Right ventricle myocardium inferior (tissue), 1 donor: Measurements from ENCODE around the gene KCNK2. TPM values are rescaled to one million over a fixed set of nuclear protein-coding genes. Genes with fewer than 3 reads are reported as not detected.

Experiments
- ATAC-seq: fragments of 200-7000 bp; cut with Tn5 transposase; one replicate; pipeline ENCODE4 v1.9.1; 2020; ENCODE audit warnings: mild to moderate bottlenecking, moderate library complexity
- DNase-seq: peaks from one replicate; pipeline ENCODE4 v3.0.0; 2021; ENCODE audit errors: missing footprints
- intact Hi-C: fragments of 100-400 bp; cut with DNase I; formaldehyde crosslinking; loops from one replicate; pipeline ENCODE4 v1.11.0; 2022
- long read RNA-seq: library from polyadenylated mRNA; unstranded; transcript quantifications from one replicate; pipeline ENCODE4 v2.0.0, GENCODE V29; 2021
- total RNA-seq: library from RNA; stranded (reverse); fragmentation: NEBNext Ultra II Directional; extraction: Animal tissue kit (Norgen Biotek cat#: 25700); gene quantifications from one replicate; pipeline ENCODE4 v1.2.1, GENCODE V29; 2021
- donor health status: DM: no; HTN: yes; CAD: no; lungs with severe emphysema.

KCNK2 gene, protein sequence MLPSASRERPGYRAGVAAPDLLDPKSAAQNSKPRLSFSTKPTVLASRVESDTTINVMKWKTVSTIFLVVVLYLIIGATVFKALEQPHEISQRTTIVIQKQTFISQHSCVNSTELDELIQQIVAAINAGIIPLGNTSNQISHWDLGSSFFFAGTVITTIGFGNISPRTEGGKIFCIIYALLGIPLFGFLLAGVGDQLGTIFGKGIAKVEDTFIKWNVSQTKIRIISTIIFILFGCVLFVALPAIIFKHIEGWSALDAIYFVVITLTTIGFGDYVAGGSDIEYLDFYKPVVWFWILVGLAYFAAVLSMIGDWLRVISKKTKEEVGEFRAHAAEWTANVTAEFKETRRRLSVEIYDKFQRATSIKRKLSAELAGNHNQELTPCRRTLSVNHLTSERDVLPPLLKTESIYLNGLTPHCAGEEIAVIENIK
- total RNA-seq = 0.05 TPM
- long read RNA-seq = 0 reads

DNA sequence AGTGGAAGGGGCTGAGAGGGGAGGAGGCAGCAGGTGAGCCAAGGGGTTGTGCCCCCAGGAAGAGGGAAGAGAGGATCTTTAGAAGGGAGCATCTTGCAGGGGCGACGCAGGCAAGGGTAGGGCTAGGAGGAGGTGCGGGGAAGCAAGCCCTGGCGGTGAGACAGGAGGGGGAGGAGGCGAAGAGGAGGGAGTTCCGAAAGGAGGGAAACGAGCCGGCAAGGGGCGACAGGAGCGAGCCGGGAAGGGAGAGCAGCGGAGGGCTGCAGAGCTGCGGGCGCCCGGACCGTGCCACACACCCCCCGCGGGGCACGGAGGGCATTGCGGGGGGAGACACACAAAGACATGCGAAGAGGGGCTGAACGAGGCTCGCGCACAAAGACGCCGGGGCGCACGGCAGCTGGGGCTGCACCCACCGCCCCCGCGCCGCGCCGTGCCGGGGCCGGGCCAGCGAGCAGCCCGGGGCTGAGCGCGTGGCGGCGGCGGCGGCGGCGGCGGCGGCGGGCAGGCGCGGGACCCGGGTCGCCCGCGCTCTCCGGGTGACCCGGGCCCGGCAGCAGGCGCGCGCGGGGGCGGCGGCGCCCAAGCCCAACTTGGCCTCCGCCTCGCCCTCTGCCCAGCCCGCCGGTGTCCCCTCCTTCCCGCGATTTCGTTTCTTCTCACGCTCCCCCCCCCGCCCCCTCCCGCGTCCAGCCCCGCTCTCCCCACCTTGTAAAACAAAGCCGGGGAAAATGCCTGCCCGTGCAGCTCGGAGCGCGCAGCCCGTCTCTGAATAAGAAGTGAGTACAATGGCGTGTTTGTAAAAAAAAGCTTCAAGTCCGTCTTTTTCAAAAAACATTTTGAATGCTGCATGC is at the start of gene KCNK2:
Gene KCNK2 (plus strand): TSS at position 206 of the 851 bp plus-strand sequence. CDS start 649 bp downstream, outside the sequence.
- DNase-seq (no peak), ATAC-seq (no peak)
- intact Hi-C loops = no loop called here

- intact Hi-C loops = no loop called here
- DNase-seq = no peak
- no peak for ATAC-seq
These were observed 49.5 kb upstream of the KCNK2 start for GRCh38 chr1:215032911-215033526.

DNA sequence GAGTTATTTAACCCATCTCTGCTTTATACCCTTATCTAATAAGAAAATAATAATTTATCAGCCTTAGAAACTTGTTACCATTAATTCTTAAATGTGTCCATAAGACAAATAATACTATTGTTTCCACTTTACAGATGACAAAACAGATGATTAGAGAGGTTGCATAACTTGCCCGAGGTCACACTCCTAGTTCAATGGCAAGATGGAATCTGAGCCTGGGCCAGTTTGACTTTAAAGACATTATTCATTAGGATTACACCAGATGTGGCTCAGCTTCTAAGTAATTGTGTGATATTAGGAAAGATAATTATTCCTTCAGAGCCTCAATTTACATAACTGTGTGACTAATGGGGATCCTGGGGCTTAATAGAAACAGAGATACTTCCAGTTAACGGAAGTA is 42.3 kb upstream of the KCNK2 start:
- DNase-seq (no peak), ATAC-seq (no peak)
- intact Hi-C loops = no loop called here

DNA sequence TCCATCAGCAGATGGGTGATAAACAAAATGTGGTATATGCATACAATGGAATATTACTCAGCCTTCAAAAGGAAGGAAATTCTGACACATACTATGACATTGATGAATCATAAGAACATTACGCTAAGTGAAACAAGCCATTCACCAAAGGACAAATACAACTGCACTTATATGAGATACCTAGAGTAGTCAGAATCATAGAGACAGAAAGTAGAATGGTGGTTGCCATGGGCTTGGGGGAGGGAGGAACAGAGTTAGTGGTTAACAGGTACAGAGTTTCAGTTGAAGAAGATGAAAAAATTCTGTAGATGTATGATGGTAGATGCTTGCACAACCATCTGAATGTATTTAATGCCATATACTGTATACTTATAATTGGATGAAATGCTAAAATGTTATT is 39.1 kb upstream of the KCNK2 start:
- ATAC-seq = no peak
- DNase-seq = no peak
- intact Hi-C loops = no loop called here

DNA sequence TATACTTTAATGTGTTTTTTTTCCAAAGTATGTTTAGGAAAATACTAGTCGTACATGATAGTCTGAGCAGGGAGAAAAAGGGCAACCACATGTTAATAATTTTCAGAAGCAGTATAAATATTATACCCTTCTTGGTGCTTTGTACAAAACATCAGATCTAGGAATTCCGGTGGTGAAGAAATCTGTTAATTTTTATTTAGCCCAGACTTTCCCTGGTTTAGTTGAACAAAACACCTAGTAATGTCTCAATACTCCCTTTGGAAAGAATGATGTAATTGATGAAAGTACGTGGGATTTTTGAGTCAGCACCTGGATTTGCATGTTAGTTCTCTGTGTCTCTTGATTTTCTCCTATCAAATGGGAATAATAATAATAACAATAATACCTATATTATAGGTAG is 38.4 kb upstream of the KCNK2 start:
- ATAC-seq (no peak), DNase-seq (no peak)
- intact Hi-C loops = no loop called here

DNA sequence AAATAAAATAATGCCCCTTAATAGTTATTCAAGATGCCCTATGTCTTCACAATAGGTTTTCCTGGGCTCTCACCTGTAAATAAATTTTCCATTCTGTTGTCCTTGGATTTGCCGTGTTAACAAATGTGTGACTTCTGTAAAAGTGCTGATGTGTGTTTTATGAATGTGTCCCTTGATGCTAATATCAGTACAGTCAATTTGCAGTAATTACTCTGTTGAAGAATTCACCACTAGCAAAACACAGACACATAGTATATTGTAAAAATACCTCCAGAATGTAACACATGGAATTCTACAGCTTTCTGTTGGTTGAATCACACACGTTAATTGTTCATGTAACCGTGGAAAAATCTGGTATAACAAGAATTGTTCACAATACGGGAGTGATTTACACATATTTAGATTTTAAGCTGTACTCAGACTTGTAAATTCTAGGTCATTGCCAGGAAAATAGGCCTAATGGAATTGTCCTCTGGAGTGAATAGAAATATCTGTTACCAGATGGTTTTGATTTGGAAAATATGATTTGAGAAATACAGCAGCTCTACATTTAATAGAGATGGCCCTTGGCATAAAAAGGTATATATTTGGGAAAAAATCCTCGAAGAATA is 36.7 kb upstream of the KCNK2 start:
- intact Hi-C loops = no loop called here
- no peak for ATAC-seq

DNA sequence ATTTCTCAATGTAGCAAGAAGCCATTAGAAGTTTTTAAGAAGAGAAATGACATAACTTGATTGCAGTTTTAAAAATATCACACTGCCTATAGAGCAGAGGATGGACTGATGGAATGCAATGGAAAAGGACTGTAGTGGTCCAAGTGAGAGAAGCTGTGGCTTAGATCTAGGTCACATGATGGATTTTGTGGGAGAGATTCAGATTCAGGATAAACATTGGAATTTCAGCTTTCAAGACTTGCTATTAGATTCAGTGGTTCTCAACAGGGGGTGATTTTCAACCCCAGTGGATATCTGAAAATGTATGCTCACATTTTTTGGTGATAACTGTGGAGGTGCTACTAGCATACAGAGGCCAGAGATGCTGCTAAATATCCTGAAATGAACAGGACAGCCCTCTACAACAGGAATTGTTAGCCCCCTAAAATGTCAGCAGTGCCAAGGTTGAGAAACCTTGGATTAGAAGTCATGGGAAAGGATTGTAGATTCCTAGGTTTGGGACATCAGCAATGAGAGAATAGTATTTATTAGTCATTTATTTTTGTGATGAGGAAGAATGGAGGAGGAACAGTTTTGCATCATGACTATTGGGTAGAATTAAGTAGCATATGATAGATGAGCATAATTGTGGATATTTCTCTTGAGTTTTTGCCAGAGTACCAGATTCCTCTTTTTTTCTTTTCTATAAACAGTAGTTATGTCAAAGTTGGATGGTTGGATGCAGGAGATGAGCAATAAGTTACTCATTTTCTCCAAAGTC is 30.1 kb upstream of the KCNK2 start:
- no peak for DNase-seq
- ATAC-seq = no peak
- intact Hi-C loops = no loop called here

More for the DNA sequence above, 36.7 kb upstream of the KCNK2 start:
- DNase-seq = no peak

GRCh38 chr1:215054266-215054665 is 28.3 kb upstream of the KCNK2 start:
- ATAC-seq = no peak
- intact Hi-C loops = no loop called here
- DNase-seq = no peak

DNA sequence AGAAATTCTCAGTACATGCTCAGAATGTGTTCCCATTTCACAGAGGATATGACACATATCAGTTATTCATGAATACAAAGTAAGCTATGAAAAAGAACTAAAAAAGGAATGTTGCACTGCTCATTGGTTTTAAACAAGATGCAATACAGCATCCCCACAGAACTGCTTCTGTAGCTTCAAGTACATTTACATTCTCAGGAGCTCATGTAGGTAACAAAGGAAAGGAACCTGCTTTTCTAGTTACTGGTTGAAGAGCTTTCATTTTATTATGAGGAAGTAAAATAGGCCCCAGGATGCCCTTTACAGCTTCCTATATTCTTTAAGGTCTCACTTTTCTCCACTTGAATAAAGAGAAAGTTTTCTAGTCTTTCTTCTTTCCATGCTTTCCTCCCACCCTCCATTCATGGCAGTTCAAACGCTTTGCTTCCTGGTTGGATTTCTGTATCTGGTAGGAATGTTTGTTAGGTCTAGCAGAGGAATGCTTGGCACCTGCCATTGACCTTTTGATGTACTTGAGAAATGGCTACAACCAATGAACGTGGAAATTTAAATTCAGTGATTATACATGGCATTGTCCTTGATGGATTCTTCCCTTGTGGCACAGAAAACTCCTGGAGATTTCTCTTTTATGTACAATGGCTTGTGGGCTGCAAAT is 27.1 kb upstream of the KCNK2 start:
- ATAC-seq (no peak), DNase-seq (no peak)
- intact Hi-C loops = no loop called here

- DNase-seq = no peak
- ATAC-seq = no peak
- intact Hi-C loops = no loop called here
These were observed 26.0 kb upstream of the KCNK2 start for GRCh38 chr1:215056584-215056983.

- no peak for DNase-seq
These were observed 22.6 kb upstream of the KCNK2 start for GRCh38 chr1:215059947-215060346.

DNA sequence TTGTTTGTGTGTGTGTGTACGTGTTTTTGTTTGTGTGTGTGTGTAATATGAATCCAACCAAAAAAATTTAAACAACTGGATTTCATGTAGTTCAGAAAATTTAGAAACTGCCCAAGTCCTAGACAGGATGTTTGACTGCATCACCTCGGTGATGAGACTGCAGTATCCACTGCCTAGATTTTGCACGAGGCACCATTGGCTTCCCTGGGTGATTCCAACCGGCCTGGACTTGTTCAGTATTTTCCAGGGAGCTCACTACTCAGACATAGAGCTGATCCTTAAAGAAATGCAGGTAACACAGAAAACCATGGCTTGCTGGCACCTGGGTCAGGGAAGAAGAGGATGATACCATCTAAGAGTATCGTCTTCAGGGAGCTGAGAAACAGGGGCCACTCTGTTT is 18.2 kb upstream of the KCNK2 start:
- intact Hi-C loops = no loop called here
- ATAC-seq (no peak), DNase-seq (no peak)

More at GRCh38 chr1:215059947-215060346, 22.6 kb upstream of the KCNK2 start:
- no peak for ATAC-seq
- intact Hi-C loops = no loop called here

GRCh38 chr1:215071078-215071477 is 11.5 kb upstream of the KCNK2 start:
- intact Hi-C loops = no loop called here
- DNase-seq (no peak), ATAC-seq (no peak)

GRCh38 chr1:215076322-215076721 is 6.2 kb upstream of the KCNK2 start:
- DNase-seq (no peak), ATAC-seq (no peak)
- intact Hi-C loops = no loop called here

- intact Hi-C loops = no loop called here
- DNase-seq = no peak
These were observed 3.1 kb upstream of the KCNK2 start for GRCh38 chr1:215079456-215079855.

DNA sequence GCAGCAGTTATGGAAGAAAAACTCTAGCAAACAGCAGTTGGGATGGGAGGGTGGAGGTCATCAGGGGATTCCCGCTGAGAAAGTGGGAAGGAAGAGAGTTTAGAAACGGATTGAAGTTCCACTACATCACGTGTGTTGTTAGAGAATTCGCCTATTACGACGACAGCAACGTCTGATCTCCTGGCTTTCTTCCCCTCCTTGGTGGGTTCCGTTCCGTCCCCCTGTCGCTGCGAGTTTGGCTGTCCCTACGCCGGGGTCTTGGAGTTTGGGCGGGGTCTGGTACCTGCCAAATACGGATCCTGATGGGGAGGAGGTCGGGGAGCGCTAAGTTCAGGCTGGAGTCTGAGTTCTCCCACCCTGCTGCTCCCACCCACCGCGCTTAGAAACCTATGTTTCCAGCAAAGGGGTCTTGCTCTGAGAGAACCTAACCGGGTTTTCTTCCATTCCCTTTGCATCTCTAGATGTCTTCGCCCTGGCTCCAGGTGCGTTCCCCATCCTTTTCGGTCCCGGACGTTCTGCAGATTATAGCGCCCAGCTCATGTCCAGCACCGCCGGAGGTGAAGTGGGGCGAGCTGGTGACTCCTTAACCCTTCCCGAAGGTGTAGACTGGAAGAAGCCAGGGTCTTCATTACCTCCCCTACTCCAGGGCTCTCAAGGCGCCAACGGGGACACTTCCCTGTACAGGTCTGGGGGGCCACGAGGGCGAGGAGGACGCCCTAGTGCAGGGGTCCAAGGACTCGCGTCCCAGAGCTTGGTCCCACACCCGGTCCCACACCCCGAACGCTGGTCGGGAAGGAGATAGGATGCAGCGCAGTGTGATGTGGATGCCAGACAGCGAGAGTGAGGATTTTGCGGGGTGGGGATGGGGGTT is 641 bp upstream of the KCNK2 start:
- intact Hi-C loops = no loop called here
- ATAC-seq (no peak), DNase-seq (no peak)

More at GRCh38 chr1:215079456-215079855, 3.1 kb upstream of the KCNK2 start:
- no peak for ATAC-seq

DNA sequence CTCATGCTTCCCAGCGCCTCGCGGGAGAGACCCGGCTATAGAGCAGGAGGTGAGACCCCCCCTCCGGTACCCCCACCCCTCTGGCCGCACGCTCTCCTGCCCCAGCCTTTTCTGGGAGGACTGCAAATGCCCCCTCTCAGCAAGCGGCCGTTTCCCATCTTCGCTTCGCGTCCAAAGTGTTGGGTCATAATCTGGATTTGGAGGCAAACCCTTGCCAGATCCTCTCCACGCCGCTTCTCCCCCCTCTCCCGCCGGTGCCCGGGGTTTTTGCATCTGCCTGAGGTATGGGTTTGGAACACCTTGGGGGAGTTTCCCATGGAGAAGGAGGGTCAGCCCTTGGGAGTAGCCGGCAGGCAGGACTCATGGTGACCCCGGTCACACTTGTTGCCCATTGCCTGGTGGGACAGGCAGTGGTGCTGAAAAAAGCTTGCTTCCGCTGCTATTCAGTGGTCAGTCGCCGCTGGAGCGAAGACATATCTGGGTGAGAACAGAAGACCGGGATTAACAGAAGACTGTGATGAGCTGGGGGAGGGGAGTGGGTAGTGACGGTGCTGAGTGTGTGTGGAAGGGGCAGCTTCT is 935 bp downstream of the KCNK2 start:
- intact Hi-C loops = no loop called here
- ATAC-seq (no peak), DNase-seq (peak; percentile 59)
